ENCODE measurements around the gene KRTDAP.

The KRTDAP gene

GRCh38 chr19:35462476-35462953 lies 27.7 kb downstream of the KRTDAP start:
- TF ChIP-seq, protein P1, sequence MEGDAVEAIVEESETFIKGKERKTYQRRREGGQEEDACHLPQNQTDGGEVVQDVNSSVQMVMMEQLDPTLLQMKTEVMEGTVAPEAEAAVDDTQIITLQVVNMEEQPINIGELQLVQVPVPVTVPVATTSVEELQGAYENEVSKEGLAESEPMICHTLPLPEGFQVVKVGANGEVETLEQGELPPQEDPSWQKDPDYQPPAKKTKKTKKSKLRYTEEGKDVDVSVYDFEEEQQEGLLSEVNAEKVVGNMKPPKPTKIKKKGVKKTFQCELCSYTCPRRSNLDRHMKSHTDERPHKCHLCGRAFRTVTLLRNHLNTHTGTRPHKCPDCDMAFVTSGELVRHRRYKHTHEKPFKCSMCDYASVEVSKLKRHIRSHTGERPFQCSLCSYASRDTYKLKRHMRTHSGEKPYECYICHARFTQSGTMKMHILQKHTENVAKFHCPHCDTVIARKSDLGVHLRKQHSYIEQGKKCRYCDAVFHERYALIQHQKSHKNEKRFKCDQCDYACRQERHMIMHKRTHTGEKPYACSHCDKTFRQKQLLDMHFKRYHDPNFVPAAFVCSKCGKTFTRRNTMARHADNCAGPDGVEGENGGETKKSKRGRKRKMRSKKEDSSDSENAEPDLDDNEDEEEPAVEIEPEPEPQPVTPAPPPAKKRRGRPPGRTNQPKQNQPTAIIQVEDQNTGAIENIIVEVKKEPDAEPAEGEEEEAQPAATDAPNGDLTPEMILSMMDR (IDR thresholded peaks at IDR 0.05) = no peak

- TF ChIP-seq, protein P1 (IDR thresholded peaks at IDR 0.05) = no peak
Measured at GRCh38 chr19:35461060-35461459, 29.2 kb downstream of the KRTDAP start.

DNA sequence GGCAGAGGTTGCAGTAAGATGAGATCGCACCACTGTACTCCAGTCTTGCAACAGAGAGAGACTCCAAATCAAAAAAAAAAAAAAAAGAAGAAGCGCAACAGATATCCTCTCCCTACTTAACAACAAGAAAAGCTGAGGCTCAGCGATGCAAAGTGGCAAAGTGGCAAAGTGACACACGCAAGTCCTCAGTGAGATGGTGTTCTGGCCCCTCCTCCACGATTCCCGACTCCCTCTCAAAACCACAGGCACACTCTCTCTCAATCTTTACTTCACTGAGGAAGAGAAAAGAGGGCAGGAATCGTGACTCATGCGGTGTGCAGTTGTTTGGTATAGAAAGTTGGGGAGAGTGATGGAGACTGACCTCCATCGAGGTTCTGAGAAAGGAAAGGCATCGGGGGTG lies 29.7 kb downstream of the KRTDAP start:
- TF ChIP-seq, protein P1 (IDR thresholded peaks at IDR 0.05) = no peak

DNA sequence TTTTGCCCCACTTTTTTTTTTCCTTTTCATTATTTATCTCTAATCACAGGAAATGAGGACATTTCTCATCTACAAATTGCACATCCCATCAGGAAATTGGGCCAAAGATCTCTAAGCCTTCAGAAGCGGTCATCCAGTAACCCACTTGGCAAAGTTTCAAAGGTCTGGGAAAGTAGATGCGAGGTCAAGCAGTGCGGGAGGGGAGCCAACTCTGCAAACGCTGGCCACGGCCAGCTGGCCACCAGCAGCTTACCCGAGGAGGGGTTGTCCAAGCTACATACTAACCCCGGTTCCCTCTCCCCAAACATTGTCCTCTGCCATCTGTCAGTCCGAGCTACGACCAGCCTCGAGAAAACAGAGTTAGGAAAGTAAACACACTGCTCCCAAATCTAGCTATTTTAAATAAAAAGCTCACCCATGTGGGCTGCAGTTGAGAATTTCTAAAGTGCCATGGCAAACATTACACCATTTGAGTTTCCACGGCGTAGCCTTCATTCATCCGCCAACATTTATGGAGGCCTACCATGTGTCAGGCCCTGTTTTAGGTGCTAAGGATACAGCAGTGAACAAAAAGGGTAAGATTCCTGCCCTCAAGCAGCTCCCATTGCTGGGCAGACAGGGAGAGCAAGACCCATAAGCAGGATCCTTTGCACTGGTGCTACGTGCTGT lies 30.7 kb downstream of the KRTDAP start:
- TF ChIP-seq, protein P1 (IDR thresholded peaks at IDR 0.05) = no peak

- TF ChIP-seq, protein P1 (IDR thresholded peaks at IDR 0.05) = no peak
Measured at GRCh38 chr19:35458731-35459391, 31.4 kb downstream of the KRTDAP start.

DNA sequence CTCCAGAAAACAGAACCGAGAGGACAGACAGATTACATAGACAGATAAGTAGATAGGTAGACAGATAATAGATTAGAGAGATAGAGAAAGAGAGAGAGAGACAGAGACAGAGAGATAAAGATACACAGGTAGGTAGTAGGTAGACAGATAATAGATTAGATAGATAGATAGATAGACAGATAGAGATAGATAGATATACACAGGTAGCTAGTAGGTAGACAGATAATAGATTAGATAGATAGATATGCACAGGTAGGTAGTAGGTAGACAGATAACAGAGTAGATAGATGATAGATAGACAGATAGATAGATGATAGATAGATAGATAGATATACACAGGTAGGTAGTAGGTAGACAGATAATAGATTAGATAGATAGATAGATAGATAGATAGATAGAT lies 32.1 kb downstream of the KRTDAP start:
- TF ChIP-seq, protein P1 (IDR thresholded peaks at IDR 0.05) = no peak

- TF ChIP-seq, protein P1 (IDR thresholded peaks at IDR 0.05) = no peak
Measured at GRCh38 chr19:35457173-35457572, 33.1 kb downstream of the KRTDAP start.
